HEK293 (cell line): Measurements from ENCODE around the gene CGGBP1.

ENCODE experiments used
- CTCF ChIA-PET: fragments of 350-600 bp; formaldehyde crosslinking; extraction: SDS; loops from one replicate; lab custom pipeline; 2021; ENCODE audit warnings: antibody characterized with exemption; lab: Yijun Ruan, JAX
- POLR2A ChIA-PET: fragments of 300-600 bp; formaldehyde crosslinking; extraction: SDS; loops from one replicate; lab custom pipeline; 2020; ENCODE audit warnings: antibody characterized with exemption, inconsistent platforms; lab: Yijun Ruan, JAX
- H3K27ac ChIP-seq: fragments of 200-500 bp; sonication (Bioruptor generic); 2 replicates; pipeline ENCODE4 v1.5.1; 2014; ENCODE audit warnings: low read depth, low read length, control low read depth, inconsistent platforms; ENCODE audit errors: extremely low read depth
- H3K36me3 ChIP-seq, 2 experiments: fragments of 200-500 bp in 1 of 2; sonication (Bioruptor generic) in 1 of 2; 1 replicate in 1 of 2; 2 replicates in 1 of 2; pipeline ENCODE4 v1.5.1; 2014 to 2017; ENCODE audit warnings: inconsistent platforms in 2 of 2, low read length in 2 of 2; ENCODE audit not compliant: control insufficient read depth in 2 of 2, insufficient read depth in 1 of 2
- H3K4me1 ChIP-seq: fragments of 200-500 bp; sonication (Bioruptor generic); 2 replicates; pipeline ENCODE4 v1.5.1; 2014; ENCODE audit warnings: mild to moderate bottlenecking, low read length, inconsistent platforms; ENCODE audit not compliant: control insufficient read depth, insufficient read depth
- H3K4me3 ChIP-seq: 2 replicates; pipeline ENCODE4 v1.5.1; 2011; ENCODE audit warnings: low read depth, mild to moderate bottlenecking, control low read depth, low read length, moderate library complexity
- H3K9me3 ChIP-seq: fragments of 200-500 bp; sonication (Bioruptor generic); 2 replicates; pipeline ENCODE4 v1.5.1; 2014; ENCODE audit warnings: low read depth, low read length, inconsistent platforms; ENCODE audit not compliant: control insufficient read depth, insufficient read depth
- KLF16 ChIP-seq: fragments of 450-650 bp; formaldehyde crosslinking; IDR thresholded peaks from 2 replicates; pipeline ENCODE4 v1.5.1; 2017; ENCODE audit warnings: missing biosample characterization, missing genetic modification characterization
- KLF9 ChIP-seq: fragments of 450-650 bp; formaldehyde crosslinking; IDR thresholded peaks from 2 replicates; pipeline ENCODE4 v1.5.1; 2016; ENCODE audit warnings: missing biosample characterization, missing genetic modification characterization, low read depth
- OSR2 ChIP-seq: fragments of 450-650 bp; formaldehyde crosslinking; IDR thresholded peaks from 2 replicates; pipeline ENCODE4 v1.5.1; 2016; ENCODE audit warnings: missing biosample characterization, missing genetic modification characterization
- ZBTB20 ChIP-seq: fragments of 450-650 bp; formaldehyde crosslinking; IDR thresholded peaks from 2 replicates; pipeline ENCODE4 v1.5.1; 2016; ENCODE audit warnings: missing biosample characterization, missing genetic modification characterization
- ZBTB48 ChIP-seq: fragments of 450-650 bp; formaldehyde crosslinking; IDR thresholded peaks from 2 replicates; pipeline ENCODE4 v1.5.1; 2016; ENCODE audit warnings: missing biosample characterization, missing genetic modification characterization
- ZFP41 ChIP-seq: fragments of 450-650 bp; formaldehyde crosslinking; IDR thresholded peaks from 2 replicates; pipeline ENCODE4 v1.5.1; 2016; ENCODE audit warnings: missing biosample characterization, missing genetic modification characterization, borderline replicate concordance
- ZIC2 ChIP-seq: fragments of 450-650 bp; formaldehyde crosslinking; IDR thresholded peaks from 2 replicates; pipeline ENCODE4 v1.5.1; 2016; ENCODE audit warnings: missing biosample characterization, missing genetic modification characterization
- ZNF121 ChIP-seq: fragments of 450-650 bp; formaldehyde crosslinking; IDR thresholded peaks from 2 replicates; pipeline ENCODE4 v1.5.1; 2016; ENCODE audit warnings: missing biosample characterization, missing genetic modification characterization
- ZNF157 ChIP-seq: fragments of 450-650 bp; formaldehyde crosslinking; IDR thresholded peaks from 2 replicates; pipeline ENCODE4 v1.5.1; 2016; ENCODE audit warnings: missing biosample characterization, missing genetic modification characterization
- ZNF221 ChIP-seq: fragments of 450-650 bp; formaldehyde crosslinking; IDR thresholded peaks from 2 replicates; pipeline ENCODE4 v1.5.1; 2017; ENCODE audit warnings: missing biosample characterization, missing genetic modification characterization, borderline replicate concordance
- ZNF24 ChIP-seq: fragments of 450-650 bp; formaldehyde crosslinking; IDR thresholded peaks from 2 replicates; pipeline ENCODE4 v1.5.1; 2016; ENCODE audit warnings: missing biosample characterization, missing genetic modification characterization
- ZNF341 ChIP-seq: fragments of 450-650 bp; formaldehyde crosslinking; IDR thresholded peaks from 2 replicates; pipeline ENCODE4; 2016; ENCODE audit warnings: low read depth, missing biosample characterization, missing genetic modification characterization
- ZNF544 ChIP-seq: fragments of 450-650 bp; formaldehyde crosslinking; IDR thresholded peaks from 2 replicates; pipeline ENCODE4 v1.5.0; 2017; ENCODE audit warnings: missing biosample characterization, missing genetic modification characterization
- ZNF560 ChIP-seq: fragments of 450-650 bp; formaldehyde crosslinking; IDR thresholded peaks from 2 replicates; pipeline ENCODE4 v1.5.1; 2017; ENCODE audit warnings: missing biosample characterization, missing genetic modification characterization, borderline replicate concordance
- ZNF658 ChIP-seq: fragments of 450-650 bp; formaldehyde crosslinking; IDR thresholded peaks from 2 replicates; pipeline ENCODE4; 2016; ENCODE audit warnings: missing biosample characterization, missing genetic modification characterization
- ZNF830 ChIP-seq: fragments of 450-650 bp; IDR thresholded peaks from 2 replicates; pipeline ENCODE4 v1.5.0; 2018; ENCODE audit warnings: missing biosample characterization, missing genetic modification characterization, low read depth, mild to moderate bottlenecking, moderate library complexity
- TF ChIP-seq, protein P1 (sequence below): fragments of 450-650 bp; formaldehyde crosslinking; IDR thresholded peaks from 2 replicates; pipeline ENCODE4 v1.5.1; 2017; ENCODE audit warnings: missing biosample characterization, missing genetic modification characterization
- TF ChIP-seq, protein P2 (sequence below): fragments of 450-650 bp; formaldehyde crosslinking; IDR thresholded peaks from 2 replicates; pipeline ENCODE4 v1.5.1; 2016; ENCODE audit warnings: missing biosample characterization, missing genetic modification characterization
- TF ChIP-seq, protein P3 (sequence below): fragments of 450-650 bp; formaldehyde crosslinking; IDR thresholded peaks from 2 replicates; pipeline ENCODE4 v1.5.1; 2016; ENCODE audit warnings: missing biosample characterization, missing genetic modification characterization, borderline replicate concordance

CGGBP1 gene

DNA sequence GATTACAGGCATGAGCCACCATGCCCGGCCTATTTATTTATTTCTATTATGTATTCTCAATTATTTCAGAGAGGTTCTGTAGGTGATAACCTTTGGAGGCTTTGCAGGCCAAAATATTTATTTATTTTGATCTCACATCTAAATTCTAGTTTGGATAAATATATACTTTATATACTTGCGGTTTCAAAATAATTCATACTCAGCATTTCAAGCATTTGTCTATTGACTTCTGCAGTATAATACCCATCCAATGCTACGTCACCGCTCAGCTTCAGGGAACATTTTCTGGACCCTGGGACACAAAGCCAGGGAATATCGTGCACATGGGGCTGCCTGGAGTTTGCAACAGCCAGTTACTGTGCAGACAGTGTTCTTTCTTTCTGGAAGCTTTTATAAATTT is 22.6 kb downstream of the CGGBP1 start (continued):
- no peak for TF ChIP-seq KLF9 (tag by site-specific recombination)

DNA sequence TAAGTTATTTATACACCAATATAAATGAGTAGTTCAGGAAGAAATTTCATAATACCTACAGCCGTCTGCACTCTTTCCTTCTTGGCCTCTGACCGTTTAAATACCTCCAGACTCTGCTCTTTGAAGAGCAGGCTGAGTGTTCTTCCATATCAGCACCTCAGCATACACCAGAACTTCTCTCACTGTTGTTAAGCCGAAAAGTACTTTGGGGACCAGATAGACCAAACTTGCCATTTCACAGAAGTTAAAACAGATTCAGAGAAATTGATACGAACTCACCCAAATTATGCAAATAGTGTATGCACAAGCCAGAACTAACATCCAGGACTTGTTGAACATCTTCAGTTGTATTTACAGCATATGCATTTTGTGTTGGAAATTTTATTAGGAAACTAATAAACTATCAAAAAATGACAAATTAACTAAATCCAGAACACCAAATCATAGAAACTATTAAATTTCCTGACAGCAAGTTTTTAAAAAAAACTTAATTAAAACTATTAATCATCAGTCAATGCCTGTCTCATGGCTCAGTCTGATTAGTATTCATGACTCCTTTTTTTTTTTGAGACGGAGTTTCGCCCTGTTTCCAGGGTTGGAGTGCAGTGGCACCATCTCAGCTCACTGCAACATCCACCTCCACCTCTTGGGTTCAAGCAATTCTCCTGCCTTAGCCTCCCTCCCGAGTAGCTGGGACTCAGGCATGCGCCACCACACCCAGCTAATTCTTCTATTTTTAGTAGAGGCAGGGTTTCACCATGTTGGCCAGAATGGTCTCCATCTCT is 24.1 kb downstream of the CGGBP1 start:
- no peak overlapping the region for H3K4me3 ChIP-seq
- no peak overlapping the region for H3K27ac ChIP-seq
- TF ChIP-seq, protein P1, sequence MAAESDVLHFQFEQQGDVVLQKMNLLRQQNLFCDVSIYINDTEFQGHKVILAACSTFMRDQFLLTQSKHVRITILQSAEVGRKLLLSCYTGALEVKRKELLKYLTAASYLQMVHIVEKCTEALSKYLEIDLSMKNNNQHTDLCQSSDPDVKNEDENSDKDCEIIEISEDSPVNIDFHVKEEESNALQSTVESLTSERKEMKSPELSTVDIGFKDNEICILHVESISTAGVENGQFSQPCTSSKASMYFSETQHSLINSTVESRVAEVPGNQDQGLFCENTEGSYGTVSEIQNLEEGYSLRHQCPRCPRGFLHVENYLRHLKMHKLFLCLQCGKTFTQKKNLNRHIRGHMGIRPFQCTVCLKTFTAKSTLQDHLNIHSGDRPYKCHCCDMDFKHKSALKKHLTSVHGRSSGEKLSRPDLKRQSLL, result no peak
- TF ChIP-seq ZNF341 (tag by site-specific recombination), result no peak
- CTCF ChIA-PET, result no interaction called here
- no peaks in the 10 kb centered on the region for H3K36me3 ChIP-seq
- POLR2A ChIA-PET, result no interaction called here
- no peaks in the 10 kb centered on the region for H3K9me3 ChIP-seq
- H3K4me1 ChIP-seq, result no peaks in the 10 kb centered on the region

DNA sequence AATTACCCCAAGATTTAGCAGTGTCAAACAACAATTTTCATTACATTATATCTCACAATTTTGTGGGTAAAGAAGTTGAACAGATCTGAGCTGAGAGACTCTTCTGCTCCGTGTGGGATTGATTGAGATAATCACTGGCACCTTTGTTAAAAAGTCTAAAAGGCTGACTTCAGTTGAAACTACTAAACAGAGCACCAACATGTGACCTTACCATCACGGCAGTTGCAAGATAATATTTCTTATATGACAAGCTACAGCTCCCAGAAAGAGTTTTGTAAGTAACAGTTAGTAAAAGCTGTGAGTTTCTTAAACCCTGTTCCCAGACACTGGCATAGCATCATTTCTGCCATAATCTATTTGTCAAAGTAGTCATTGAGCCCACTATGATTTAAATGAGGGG is 25.0 kb downstream of the CGGBP1 start:
- TF ChIP-seq OSR2 (tag by site-specific recombination), result no peak
- TF ChIP-seq ZIC2 (tag by site-specific recombination), result no peak
- no peak for TF ChIP-seq KLF16
- TF ChIP-seq ZNF544 (tag by site-specific recombination), result no peak
- TF ChIP-seq ZNF560 (tag by site-specific recombination), result no peak
- no peak for TF ChIP-seq ZNF658 (tag by site-specific recombination)
- no peak for TF ChIP-seq ZNF830 (tag by site-specific recombination)
- no peak for TF ChIP-seq ZNF121
- no peak for TF ChIP-seq ZBTB48 (tag by site-specific recombination)
- no peak for TF ChIP-seq ZBTB20 (tag by site-specific recombination)
- TF ChIP-seq ZFP41, result no peak
- TF ChIP-seq ZNF24, result no peak
- TF ChIP-seq ZNF157 (tag by site-specific recombination), result no peak
- TF ChIP-seq, protein P2, sequence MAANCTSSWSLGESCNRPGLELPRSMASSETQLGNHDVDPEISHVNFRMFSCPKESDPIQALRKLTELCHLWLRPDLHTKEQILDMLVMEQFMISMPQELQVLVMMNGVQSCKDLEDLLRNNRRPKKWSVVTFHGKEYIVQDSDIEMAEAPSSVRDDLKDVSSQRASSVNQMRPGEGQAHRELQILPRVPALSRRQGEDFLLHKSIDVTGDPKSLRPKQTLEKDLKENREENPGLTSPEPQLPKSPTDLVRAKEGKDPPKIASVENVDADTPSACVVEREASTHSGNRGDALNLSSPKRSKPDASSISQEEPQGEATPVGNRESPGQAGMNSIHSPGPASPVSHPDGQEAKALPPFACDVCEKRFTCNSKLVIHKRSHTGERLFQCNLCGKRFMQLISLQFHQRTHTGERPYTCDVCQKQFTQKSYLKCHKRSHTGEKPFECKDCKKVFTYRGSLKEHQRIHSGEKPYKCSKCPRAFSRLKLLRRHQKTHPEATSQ, result no peak
- TF ChIP-seq, protein P3, sequence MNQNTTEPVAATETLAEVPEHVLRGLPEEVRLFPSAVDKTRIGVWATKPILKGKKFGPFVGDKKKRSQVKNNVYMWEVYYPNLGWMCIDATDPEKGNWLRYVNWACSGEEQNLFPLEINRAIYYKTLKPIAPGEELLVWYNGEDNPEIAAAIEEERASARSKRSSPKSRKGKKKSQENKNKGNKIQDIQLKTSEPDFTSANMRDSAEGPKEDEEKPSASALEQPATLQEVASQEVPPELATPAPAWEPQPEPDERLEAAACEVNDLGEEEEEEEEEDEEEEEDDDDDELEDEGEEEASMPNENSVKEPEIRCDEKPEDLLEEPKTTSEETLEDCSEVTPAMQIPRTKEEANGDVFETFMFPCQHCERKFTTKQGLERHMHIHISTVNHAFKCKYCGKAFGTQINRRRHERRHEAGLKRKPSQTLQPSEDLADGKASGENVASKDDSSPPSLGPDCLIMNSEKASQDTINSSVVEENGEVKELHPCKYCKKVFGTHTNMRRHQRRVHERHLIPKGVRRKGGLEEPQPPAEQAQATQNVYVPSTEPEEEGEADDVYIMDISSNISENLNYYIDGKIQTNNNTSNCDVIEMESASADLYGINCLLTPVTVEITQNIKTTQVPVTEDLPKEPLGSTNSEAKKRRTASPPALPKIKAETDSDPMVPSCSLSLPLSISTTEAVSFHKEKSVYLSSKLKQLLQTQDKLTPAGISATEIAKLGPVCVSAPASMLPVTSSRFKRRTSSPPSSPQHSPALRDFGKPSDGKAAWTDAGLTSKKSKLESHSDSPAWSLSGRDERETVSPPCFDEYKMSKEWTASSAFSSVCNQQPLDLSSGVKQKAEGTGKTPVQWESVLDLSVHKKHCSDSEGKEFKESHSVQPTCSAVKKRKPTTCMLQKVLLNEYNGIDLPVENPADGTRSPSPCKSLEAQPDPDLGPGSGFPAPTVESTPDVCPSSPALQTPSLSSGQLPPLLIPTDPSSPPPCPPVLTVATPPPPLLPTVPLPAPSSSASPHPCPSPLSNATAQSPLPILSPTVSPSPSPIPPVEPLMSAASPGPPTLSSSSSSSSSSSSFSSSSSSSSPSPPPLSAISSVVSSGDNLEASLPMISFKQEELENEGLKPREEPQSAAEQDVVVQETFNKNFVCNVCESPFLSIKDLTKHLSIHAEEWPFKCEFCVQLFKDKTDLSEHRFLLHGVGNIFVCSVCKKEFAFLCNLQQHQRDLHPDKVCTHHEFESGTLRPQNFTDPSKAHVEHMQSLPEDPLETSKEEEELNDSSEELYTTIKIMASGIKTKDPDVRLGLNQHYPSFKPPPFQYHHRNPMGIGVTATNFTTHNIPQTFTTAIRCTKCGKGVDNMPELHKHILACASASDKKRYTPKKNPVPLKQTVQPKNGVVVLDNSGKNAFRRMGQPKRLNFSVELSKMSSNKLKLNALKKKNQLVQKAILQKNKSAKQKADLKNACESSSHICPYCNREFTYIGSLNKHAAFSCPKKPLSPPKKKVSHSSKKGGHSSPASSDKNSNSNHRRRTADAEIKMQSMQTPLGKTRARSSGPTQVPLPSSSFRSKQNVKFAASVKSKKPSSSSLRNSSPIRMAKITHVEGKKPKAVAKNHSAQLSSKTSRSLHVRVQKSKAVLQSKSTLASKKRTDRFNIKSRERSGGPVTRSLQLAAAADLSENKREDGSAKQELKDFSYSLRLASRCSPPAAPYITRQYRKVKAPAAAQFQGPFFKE (tag by site-specific recombination), result no peak
- no peak for TF ChIP-seq ZNF221
- ChIA-PET CTCF (no interaction called here), POLR2A (no interaction called here)
- no peaks in the 10 kb centered on the region for H3K4me1 ChIP-seq
- no peaks in the 10 kb centered on the region for H3K9me3 ChIP-seq
- no peaks in the 10 kb centered on the region for H3K36me3 ChIP-seq
- H3K27ac ChIP-seq, result no peak overlapping the region
- H3K4me3 ChIP-seq, result no peak overlapping the region
